Measurements from ENCODE around the gene RPS3A. TPM values are rescaled to one million over a fixed set of nuclear protein-coding genes. Genes with fewer than 3 reads are reported as not detected.
A peak's percentile ranks its signal among the peaks of the same experiment; 100 is the strongest.

The RPS3A gene
- total and polyA plus RNA-seq, 4 donors = 1,247 to 2,958 (median 2,497) TPM

GRCh38 chr4:151144329-151145072 is 45.1 kb downstream of the RPS3A start:
- WGBS, 2 donors = 69 to 86% methylated on average over 5 of the region's 5 CpGs
- H3K36me3 ChIP-seq (ENCODE audit: control insufficient read depth in 4 of 4, insufficient read depth in 4 of 4, low read length in 4 of 4) = peaks cover 18 to 42% (median 25%) of the 10 kb centered on the region in 4 donors
- H3K4me3 ChIP-seq = no peak overlapping the region
- no peak for TF ChIP-seq CTCF (IDR thresholded peaks at IDR 0.05; ENCODE audit: control extremely low read depth, extremely low read depth)
- ATAC-seq (ENCODE audit: insufficient read depth, low FRiP score) (peak; percentile 20), DNase-seq (peak in 2 of 3 donors; percentile 20 to 39)
- no peaks in the 10 kb centered on the region for H3K9me3 ChIP-seq (ENCODE audit: control insufficient read depth in 4 of 4, insufficient read depth in 3 of 4, low read length in 3 of 4)
- H3K27me3 ChIP-seq (ENCODE audit: control insufficient read depth in 3 of 3, insufficient read depth in 3 of 3, low read length in 2 of 3) = no peaks in the 10 kb centered on the region
- H3K9ac ChIP-seq (ENCODE audit: insufficient read depth in 1 of 2, low read length in 2 of 2) = no peak overlapping the region
- H3K4me1 ChIP-seq (ENCODE audit: control insufficient read depth in 5 of 5, insufficient read depth in 5 of 5, low read length in 5 of 5) = no peaks in the 10 kb centered on the region
- no peak overlapping the region for H3K27ac ChIP-seq (ENCODE audit: low read depth in 1 of 2, low read length in 1 of 2)

- TF ChIP-seq CTCF (IDR thresholded peaks at IDR 0.05; ENCODE audit: control extremely low read depth, extremely low read depth) = no peak
- no peak overlapping the region for H3K4me3 ChIP-seq
- H3K27me3 ChIP-seq (ENCODE audit: control insufficient read depth in 3 of 3, insufficient read depth in 3 of 3, low read length in 2 of 3) = no peaks in the 10 kb centered on the region
- H3K9me3 ChIP-seq (ENCODE audit: control insufficient read depth in 4 of 4, insufficient read depth in 3 of 4, low read length in 3 of 4) = no peaks in the 10 kb centered on the region
- no peak overlapping the region for H3K27ac ChIP-seq (ENCODE audit: low read depth in 1 of 2, low read length in 1 of 2)
- DNase-seq = no peak
- peaks cover 16 to 36% (median 19%) of the 10 kb centered on the region in 4 donors for H3K36me3 ChIP-seq (ENCODE audit: control insufficient read depth in 4 of 4, insufficient read depth in 4 of 4, low read length in 4 of 4)
- no peak for ATAC-seq (ENCODE audit: insufficient read depth, low FRiP score)
- H3K4me1 ChIP-seq (ENCODE audit: control insufficient read depth in 5 of 5, insufficient read depth in 5 of 5, low read length in 5 of 5) = peaks cover 0 to 3% (median 0%) of the 10 kb centered on the region in 5 donors
- H3K9ac ChIP-seq (ENCODE audit: insufficient read depth in 1 of 2, low read length in 2 of 2) = no peak overlapping the region
- 64 to 67% methylated on average over 3 of the region's 3 CpGs for WGBS, 2 donors
Observed at GRCh38 chr4:151147000-151147399, 47.6 kb downstream of the RPS3A start.

- H3K9me3 ChIP-seq (ENCODE audit: control insufficient read depth in 4 of 4, insufficient read depth in 3 of 4, low read length in 3 of 4) = no peaks in the 10 kb centered on the region
- H3K4me1 ChIP-seq (ENCODE audit: control insufficient read depth in 5 of 5, insufficient read depth in 5 of 5, low read length in 5 of 5) = peaks cover 0 to 8% (median 0%) of the 10 kb centered on the region in 5 donors
- H3K4me3 ChIP-seq = no peak overlapping the region
- no peak overlapping the region for H3K9ac ChIP-seq (ENCODE audit: insufficient read depth in 1 of 2, low read length in 2 of 2)
- ATAC-seq (ENCODE audit: insufficient read depth, low FRiP score) (no peak), DNase-seq (peak in 1 of 3 donors; percentile 8)
- H3K27me3 ChIP-seq (ENCODE audit: control insufficient read depth in 3 of 3, insufficient read depth in 3 of 3, low read length in 2 of 3) = no peaks in the 10 kb centered on the region
- WGBS, 2 donors = 73 to 80% methylated on average over 4 of the region's 4 CpGs
- H3K36me3 ChIP-seq (ENCODE audit: control insufficient read depth in 4 of 4, insufficient read depth in 4 of 4, low read length in 4 of 4) = peaks cover 10 to 31% (median 18%) of the 10 kb centered on the region in 4 donors
- TF ChIP-seq CTCF (IDR thresholded peaks at IDR 0.05; ENCODE audit: control extremely low read depth, extremely low read depth) = no peak
- no peak overlapping the region for H3K27ac ChIP-seq (ENCODE audit: low read depth in 1 of 2, low read length in 1 of 2)
Observed at GRCh38 chr4:151148261-151148660, 48.8 kb downstream of the RPS3A start.
